Mesothelial cell of epicardium (in vitro differentiated cells): ENCODE measurements around the gene RNF223. TPM values are rescaled to one million over a fixed set of nuclear protein-coding genes. Genes with fewer than 3 reads are reported as not detected.

Experiments
- DNase-seq, 2 experiments: peaks; one replicate each; pipeline ENCODE4 v3.0.0; 2021; ENCODE audit warnings: low spot score in 2 of 2; ENCODE audit not compliant: unreplicated experiment in 2 of 2
- H3K27ac Mint-ChIP-seq: 2 replicates; pipeline ENCODE4 v1.8.0; 2021; ENCODE audit warnings: mixed read lengths
- H3K27me3 Mint-ChIP-seq: 2 replicates; pipeline ENCODE4 v1.8.0; 2021; ENCODE audit warnings: low read depth, mixed read lengths
- H3K36me3 Mint-ChIP-seq: 2 replicates; pipeline ENCODE4 v1.8.0; 2021; ENCODE audit warnings: mixed read lengths
- H3K4me1 Mint-ChIP-seq: 2 replicates; pipeline ENCODE4 v1.8.0; 2021; ENCODE audit warnings: mixed read lengths
- H3K4me3 Mint-ChIP-seq: 2 replicates; pipeline ENCODE4 v1.8.0; 2021; ENCODE audit warnings: mild to moderate bottlenecking, moderate library complexity, mixed read lengths
- H3K9me3 Mint-ChIP-seq: 2 replicates; pipeline ENCODE4 v1.8.0; 2021; ENCODE audit warnings: mixed read lengths
- CTCF ChIP-seq: fragments of 200-600 bp; sonication (generic); IDR thresholded peaks from one replicate; pipeline ENCODE4 v1.5.0; 2021; ENCODE audit warnings: antibody characterized with exemption; ENCODE audit not compliant: unreplicated experiment
- total RNA-seq: library from RNA; stranded (reverse); gene quantifications from 3 replicates; pipeline ENCODE4 v1.2.1, GENCODE V29; 2021

The RNF223 gene
- total RNA-seq, 1 donor from 2014 or later = 0.27 TPM

- DNase-seq = no peak
- TF ChIP-seq CTCF = no peak
- Mint-ChIP-seq H3K27me3 (peaks cover 36% of the 10 kb centered on the region), H3K27ac (no peak overlapping the region), H3K9me3 (peaks cover 5% of the 10 kb centered on the region), H3K4me3 (peak overlapping the region; percentile 50), H3K4me1 (peaks cover 9% of the 10 kb centered on the region), H3K36me3 (peaks cover 14% of the 10 kb centered on the region)
Observed at GRCh38 chr1:1116701-1117468, 42.8 kb upstream of the RNF223 start.

GRCh38 chr1:1115786-1116700 is 41.9 kb upstream of the RNF223 start, which contains the start of gene C1orf159:
TSS of gene C1orf159 (minus strand) at chr1:1116089. CDS start at chr1:1091543, 24,546 bp downstream.
- Mint-ChIP-seq H3K27ac (peak within 1 kb of the TSS; percentile 96), H3K9me3 (peaks cover 5% of the 10 kb centered on the region), H3K27me3 (peaks cover 36% of the 10 kb centered on the region), H3K4me3 (peak within 1 kb of the TSS; percentile 78), H3K4me1 (peaks cover 9% of the 10 kb centered on the region), H3K36me3 (peaks cover 16% of the 10 kb centered on the region)
- peak; percentile 99 for DNase-seq
- TF ChIP-seq CTCF = no peak

- H3K4me3 Mint-ChIP-seq = peak overlapping the region; percentile 76
- TF ChIP-seq CTCF = no peak
- DNase-seq = peak in 1 of 2 experiments; percentile 13
- peak overlapping the region; percentile 73 for H3K27ac Mint-ChIP-seq
- peaks cover 16% of the 10 kb centered on the region for H3K36me3 Mint-ChIP-seq
- peaks cover 9% of the 10 kb centered on the region for H3K4me1 Mint-ChIP-seq
- H3K9me3 Mint-ChIP-seq = peaks cover 5% of the 10 kb centered on the region
- H3K27me3 Mint-ChIP-seq = peaks cover 33% of the 10 kb centered on the region
Observed at GRCh38 chr1:1115136-1115785, 41.2 kb upstream of the RNF223 start.

- Mint-ChIP-seq H3K4me1 (peaks cover 9% of the 10 kb centered on the region), H3K9me3 (peaks cover 5% of the 10 kb centered on the region), H3K36me3 (peaks cover 16% of the 10 kb centered on the region), H3K4me3 (peak overlapping the region; percentile 76), H3K27me3 (peaks cover 26% of the 10 kb centered on the region), H3K27ac (peak overlapping the region; percentile 66)
- no peak for TF ChIP-seq CTCF
- no peak for DNase-seq
Observed at GRCh38 chr1:1114431-1114830, 40.3 kb upstream of the RNF223 start.

GRCh38 chr1:1112237-1112985 is 38.3 kb upstream of the RNF223 start:
- DNase-seq = no peak
- Mint-ChIP-seq H3K27me3 (peaks cover 6% of the 10 kb centered on the region), H3K9me3 (peaks cover 5% of the 10 kb centered on the region), H3K27ac (no peak overlapping the region), H3K4me3 (no peak overlapping the region), H3K36me3 (peaks cover 20% of the 10 kb centered on the region), H3K4me1 (peaks cover 9% of the 10 kb centered on the region)
- no peak for TF ChIP-seq CTCF
